HCT116 (cell line): ENCODE results near the gene SLC16A5.

Experiments
- POLR2AphosphoS5 ChIP-seq: IDR thresholded peaks from 2 replicates; pipeline ENCODE4 v1.6.1; 2011; ENCODE audit warnings: mild to moderate bottlenecking, low read depth, low read length, moderate library complexity
- TF ChIP-seq, protein P1 (sequence below), 3 experiments: fragments of 200-600 bp in 1 of 3; sonication (generic) in 1 of 3; IDR thresholded peaks in 2 of 3; conservative IDR thresholded peaks in 1 of 3; 2 replicates each; pipeline ENCODE4 v1.5.1; 2012 to 2017; ENCODE audit warnings: low read depth in 2 of 3, low read length in 2 of 3, antibody characterized with exemption in 1 of 3, borderline replicate concordance in 1 of 3, control low read depth in 1 of 3, mild to moderate bottlenecking in 1 of 3, mixed read lengths in 1 of 3, mixed run types in 1 of 3, moderate library complexity in 1 of 3; ENCODE audit not compliant: insufficient read depth in 1 of 3

DNA sequence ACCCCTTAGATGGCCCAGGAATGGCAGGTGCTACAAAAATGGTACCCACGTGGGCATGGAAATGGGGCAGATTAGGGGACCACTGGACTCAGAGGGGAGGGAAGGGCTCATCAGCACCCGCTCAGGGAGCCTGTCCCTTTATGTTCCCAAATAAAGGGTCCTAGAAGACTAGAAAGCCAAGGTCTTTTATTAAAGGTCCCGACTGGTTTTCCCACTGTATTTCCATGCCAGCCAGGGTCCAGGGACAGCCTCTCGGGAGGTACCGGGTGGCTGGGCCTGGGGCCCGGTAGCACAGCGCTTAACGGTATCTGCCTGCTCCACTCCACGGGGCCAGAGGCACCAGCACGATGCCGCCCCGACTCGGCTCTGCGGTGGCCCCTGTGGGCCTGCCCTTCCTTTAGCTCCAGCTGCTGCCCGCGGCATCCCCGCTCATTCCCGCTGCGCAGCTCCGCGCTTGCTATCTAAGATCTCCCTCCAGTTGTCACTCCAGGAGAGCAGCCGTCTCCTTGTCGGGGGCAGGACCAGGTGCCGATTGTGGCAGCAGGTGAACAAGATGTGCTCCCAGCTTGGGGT lies 42.4 kb downstream of the SLC16A5 start:
- TF ChIP-seq POLR2AphosphoS5, result peak; percentile 51
- TF ChIP-seq, protein P1, sequence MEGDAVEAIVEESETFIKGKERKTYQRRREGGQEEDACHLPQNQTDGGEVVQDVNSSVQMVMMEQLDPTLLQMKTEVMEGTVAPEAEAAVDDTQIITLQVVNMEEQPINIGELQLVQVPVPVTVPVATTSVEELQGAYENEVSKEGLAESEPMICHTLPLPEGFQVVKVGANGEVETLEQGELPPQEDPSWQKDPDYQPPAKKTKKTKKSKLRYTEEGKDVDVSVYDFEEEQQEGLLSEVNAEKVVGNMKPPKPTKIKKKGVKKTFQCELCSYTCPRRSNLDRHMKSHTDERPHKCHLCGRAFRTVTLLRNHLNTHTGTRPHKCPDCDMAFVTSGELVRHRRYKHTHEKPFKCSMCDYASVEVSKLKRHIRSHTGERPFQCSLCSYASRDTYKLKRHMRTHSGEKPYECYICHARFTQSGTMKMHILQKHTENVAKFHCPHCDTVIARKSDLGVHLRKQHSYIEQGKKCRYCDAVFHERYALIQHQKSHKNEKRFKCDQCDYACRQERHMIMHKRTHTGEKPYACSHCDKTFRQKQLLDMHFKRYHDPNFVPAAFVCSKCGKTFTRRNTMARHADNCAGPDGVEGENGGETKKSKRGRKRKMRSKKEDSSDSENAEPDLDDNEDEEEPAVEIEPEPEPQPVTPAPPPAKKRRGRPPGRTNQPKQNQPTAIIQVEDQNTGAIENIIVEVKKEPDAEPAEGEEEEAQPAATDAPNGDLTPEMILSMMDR (IDR thresholded peaks at IDR 0.05 in 2 of 3, conservative IDR thresholded peaks at IDR 0.05 in 1 of 3; ENCODE audit: borderline replicate concordance in 1 of 3, insufficient read depth in 1 of 3, low read depth in 2 of 3, low read length in 2 of 3), result no peak
